ENCODE data around the gene BCL11A. TPM values are rescaled to one million over a fixed set of nuclear protein-coding genes. Genes with fewer than 3 reads are reported as not detected.

Gene BCL11A
- total RNA-seq, 2 experiments from 2014 or later, result 1.6 to 1.8 TPM

DNA sequence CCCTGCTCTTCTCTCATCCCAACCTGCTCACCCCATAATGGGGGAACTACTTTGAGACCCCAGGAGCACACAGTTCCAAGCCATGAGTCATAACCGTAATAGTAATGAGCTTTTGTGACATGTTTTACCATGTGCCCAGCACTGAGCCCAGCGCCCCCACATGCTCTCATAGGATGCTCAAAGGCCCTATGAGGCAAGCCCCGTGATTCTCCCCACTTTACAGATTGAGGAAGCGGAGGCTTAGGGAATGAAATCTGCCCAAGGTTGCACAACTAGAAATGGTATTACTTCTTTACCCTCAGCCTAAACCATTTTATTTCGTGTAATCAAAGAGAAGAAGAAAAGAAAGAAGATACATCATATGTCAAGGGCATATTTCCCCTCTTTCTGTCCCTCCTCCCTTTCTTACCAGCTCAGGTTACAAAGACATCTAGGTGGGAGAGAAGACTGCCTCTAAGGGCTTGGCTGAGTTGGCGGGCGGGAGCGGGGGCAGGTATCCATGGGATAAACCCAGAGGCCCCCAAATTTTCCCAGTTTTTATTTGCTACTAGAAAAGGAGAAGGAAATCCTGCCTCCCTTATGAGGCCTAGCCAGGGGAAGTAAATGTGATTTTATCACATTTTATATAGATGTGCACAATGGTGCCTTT lies 24.2 kb downstream of the BCL11A start:
- H3K27me3 Mint-ChIP-seq, result peaks cover 44% of the 10 kb centered on the region
- DNase-seq, result no peak
- H3K36me3 Mint-ChIP-seq, result no peaks in the 10 kb centered on the region
- H3K27ac Mint-ChIP-seq, result no peak overlapping the region
- no peak overlapping the region for H3K4me3 Mint-ChIP-seq
- no peaks in the 10 kb centered on the region for H3K9me3 Mint-ChIP-seq
- peaks cover 15% of the 10 kb centered on the region for H3K4me1 Mint-ChIP-seq

DNA sequence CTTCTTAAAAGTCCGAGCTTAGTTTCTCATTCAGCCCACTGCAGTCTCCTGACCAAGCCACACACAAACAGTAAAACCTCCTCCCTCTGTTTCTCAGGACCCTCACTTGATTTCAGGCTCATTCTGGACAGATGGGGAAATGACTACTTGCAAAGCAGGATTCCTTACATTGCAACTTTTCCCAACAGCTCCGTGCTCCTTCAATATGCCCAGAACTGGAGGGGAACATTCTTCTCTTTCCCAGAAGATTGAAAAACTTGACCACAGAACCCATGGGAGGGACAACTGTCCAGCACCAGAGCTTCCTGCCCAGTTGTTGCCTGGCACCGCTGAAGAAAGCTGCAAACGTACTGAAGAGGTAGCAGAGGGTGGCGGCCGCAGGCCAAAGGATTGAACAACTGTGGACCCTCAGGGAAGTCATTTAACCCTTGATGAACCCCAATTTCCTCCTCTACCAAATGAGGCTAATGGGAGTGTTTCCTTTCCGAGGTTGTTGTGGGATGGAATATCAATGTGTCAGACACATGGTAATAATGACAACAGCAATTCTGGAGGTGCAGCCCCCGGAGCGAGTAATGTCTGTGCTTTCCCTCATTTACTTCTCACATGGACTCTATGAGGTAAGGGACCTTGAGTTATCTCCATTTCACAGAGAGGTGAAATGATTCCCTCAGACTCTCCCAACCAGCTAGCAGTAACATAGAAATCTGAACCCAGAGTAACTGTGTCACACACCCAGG lies 25.0 kb downstream of the BCL11A start:
- H3K9me3 Mint-ChIP-seq, result no peaks in the 10 kb centered on the region
- H3K27me3 Mint-ChIP-seq, result peaks cover 42% of the 10 kb centered on the region
- no peak for DNase-seq
- no peaks in the 10 kb centered on the region for H3K36me3 Mint-ChIP-seq
- H3K27ac Mint-ChIP-seq, result no peak overlapping the region
- no peak overlapping the region for H3K4me3 Mint-ChIP-seq
- H3K4me1 Mint-ChIP-seq, result peaks cover 15% of the 10 kb centered on the region

DNA sequence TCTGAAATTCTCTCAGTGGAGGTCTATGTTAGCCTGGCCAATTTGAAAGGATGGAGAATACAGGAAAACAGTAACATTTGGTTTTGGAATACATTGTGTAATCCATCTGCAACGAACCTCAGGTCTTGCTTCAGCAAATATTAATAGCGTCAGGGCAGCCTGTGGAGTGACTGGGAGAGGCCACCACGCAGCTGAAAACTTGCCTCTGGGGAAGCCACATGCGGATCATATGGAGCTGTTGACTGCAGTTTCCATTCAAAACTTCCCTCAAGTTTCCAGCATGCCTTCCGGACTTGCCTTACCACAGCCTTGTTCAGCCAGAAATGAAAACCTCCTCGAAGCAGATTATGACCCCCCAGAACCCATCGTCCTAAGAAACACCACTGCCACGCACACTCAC lies 25.7 kb downstream of the BCL11A start:
- no peaks in the 10 kb centered on the region for H3K9me3 Mint-ChIP-seq
- H3K4me1 Mint-ChIP-seq, result peaks cover 15% of the 10 kb centered on the region
- H3K27ac Mint-ChIP-seq, result no peak overlapping the region
- H3K4me3 Mint-ChIP-seq, result no peak overlapping the region
- H3K36me3 Mint-ChIP-seq, result no peaks in the 10 kb centered on the region
- peaks cover 38% of the 10 kb centered on the region for H3K27me3 Mint-ChIP-seq
- DNase-seq, result no peak

DNA sequence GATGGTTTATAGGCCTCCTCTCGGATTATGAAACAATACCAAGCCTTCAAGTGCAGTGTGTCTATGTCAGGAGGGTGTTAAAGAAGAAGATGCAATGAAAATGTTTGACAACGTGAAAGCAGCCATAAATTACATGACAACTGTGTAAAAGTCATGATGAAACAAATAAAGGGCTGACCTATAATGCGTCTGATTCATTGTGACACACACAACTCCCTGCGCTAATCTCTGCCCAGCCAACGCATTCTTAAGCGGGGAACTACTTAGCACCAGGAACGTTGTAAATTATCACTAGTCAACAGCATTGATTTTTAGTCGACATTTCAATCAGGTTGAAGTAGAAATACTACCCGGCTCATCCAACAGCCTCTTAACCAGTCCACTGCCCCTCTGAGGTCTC lies 26.8 kb downstream of the BCL11A start:
- Mint-ChIP-seq H3K27me3 (peaks cover 28% of the 10 kb centered on the region), H3K4me1 (peaks cover 15% of the 10 kb centered on the region), H3K27ac (no peak overlapping the region), H3K9me3 (no peaks in the 10 kb centered on the region), H3K36me3 (no peaks in the 10 kb centered on the region), H3K4me3 (no peak overlapping the region)
- no peak for DNase-seq

DNA sequence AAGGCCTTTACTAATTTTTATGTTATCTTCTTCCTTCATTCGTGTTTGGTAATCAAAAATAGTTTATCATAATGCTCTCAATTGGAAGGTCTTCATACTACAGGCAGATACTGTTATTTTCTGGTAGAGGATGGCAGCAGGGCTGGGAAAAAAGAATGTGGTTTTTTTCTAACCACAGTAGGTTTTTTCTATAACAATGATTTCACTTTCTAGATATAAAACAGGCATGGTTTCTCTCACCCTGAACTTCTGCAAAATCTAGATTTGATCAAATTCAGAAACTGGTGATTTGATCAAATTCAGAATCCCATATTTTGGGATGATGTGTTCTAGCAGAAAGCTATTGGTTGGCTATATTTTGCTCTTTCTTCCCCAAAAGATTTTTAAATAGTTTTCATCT lies 27.6 kb downstream of the BCL11A start:
- H3K27me3 Mint-ChIP-seq, result peaks cover 25% of the 10 kb centered on the region
- H3K4me3 Mint-ChIP-seq, result no peak overlapping the region

DNA sequence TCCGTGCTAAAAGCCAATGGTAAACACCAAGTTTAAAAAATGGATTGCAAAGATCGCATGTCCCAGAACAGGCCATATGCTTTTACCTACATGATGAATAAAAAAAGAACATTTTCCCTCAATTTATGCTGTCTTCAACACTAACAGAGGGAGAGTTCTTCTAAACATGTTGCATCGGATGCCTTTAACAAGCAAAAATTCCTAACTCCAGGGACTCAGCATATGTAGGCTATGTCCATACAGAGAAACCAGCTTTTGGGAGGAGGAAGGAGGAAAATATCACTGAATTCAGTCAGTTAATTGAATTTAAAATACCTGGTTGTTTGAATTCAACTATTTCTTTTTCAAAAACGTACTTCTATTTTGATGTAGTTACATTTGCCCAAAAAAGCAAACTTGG lies 28.6 kb downstream of the BCL11A start:
- peaks cover 19% of the 10 kb centered on the region for H3K27me3 Mint-ChIP-seq
- DNase-seq, result no peak
- peaks cover 9% of the 10 kb centered on the region for H3K4me1 Mint-ChIP-seq
- H3K27ac Mint-ChIP-seq, result no peak overlapping the region
- no peak overlapping the region for H3K4me3 Mint-ChIP-seq
- no peaks in the 10 kb centered on the region for H3K9me3 Mint-ChIP-seq
- no peaks in the 10 kb centered on the region for H3K36me3 Mint-ChIP-seq

More for the DNA sequence above, 27.6 kb downstream of the BCL11A start:
- Mint-ChIP-seq H3K36me3 (no peaks in the 10 kb centered on the region), H3K9me3 (no peaks in the 10 kb centered on the region), H3K27ac (no peak overlapping the region), H3K4me1 (peaks cover 14% of the 10 kb centered on the region)
- no peak for DNase-seq

DNA sequence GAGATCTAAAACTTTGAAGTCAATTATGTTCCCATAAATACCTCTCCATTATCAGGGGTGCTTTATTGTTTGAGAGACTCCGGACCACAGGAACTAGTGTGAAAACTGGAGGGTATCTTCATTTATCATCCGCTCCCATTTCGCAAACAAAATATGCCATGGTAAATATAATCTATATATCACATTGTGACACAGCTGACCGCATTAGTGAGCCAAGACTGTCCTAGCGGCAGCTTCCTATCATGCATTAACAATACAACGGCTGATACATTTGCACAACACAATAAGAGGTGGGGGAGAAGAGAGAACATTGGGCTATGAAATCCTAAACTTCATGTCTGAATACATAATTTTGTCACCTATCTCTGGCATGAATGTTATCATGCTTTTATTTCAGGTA lies 29.5 kb downstream of the BCL11A start:
- peaks cover 9% of the 10 kb centered on the region for H3K4me1 Mint-ChIP-seq
- no peak overlapping the region for H3K27ac Mint-ChIP-seq
- peaks cover 12% of the 10 kb centered on the region for H3K27me3 Mint-ChIP-seq
- no peaks in the 10 kb centered on the region for H3K36me3 Mint-ChIP-seq
- no peak for DNase-seq
- H3K4me3 Mint-ChIP-seq, result no peak overlapping the region
- no peaks in the 10 kb centered on the region for H3K9me3 Mint-ChIP-seq

DNA sequence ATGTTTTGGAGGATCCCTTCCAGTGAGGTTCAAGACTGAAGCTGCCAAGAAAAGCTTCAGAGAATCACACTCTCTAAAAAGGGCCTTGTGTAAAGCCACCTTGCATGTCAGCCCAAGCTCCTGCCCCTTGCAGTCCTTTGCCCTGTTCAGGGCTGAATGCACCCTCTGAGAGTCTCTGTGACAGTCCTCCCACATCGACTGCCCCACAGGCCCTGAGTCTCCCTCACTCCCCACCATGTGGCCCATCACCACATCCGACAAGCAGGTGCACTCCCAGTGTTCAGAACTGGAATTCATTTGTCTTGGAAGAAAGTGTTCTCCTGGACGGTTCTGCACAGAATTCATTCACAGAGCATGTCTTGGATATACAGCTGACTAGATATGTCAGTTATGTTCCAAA lies 31.0 kb downstream of the BCL11A start:
- no peak for DNase-seq
- Mint-ChIP-seq H3K9me3 (no peaks in the 10 kb centered on the region), H3K27ac (no peak overlapping the region), H3K4me1 (peaks cover 9% of the 10 kb centered on the region), H3K27me3 (peaks cover 8% of the 10 kb centered on the region), H3K4me3 (no peak overlapping the region), H3K36me3 (no peaks in the 10 kb centered on the region)

DNA sequence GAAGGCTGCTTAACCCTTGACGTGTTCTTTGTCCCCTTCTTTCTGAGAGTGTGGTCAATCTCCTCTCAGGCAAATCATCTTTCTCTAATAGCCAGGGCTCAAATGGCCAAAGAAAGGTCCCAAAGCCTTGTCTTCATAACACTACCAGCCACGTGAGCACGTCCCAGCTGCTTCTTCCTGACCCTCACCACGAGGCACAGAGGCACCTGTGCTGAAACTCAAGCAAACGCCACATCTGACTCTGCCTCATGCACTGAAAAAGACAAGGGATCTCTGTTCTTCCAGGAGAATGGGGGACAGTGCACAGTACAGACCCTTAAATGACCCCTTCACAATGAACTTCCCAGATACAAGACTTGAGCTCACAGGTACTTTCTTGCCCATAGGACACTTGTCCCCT lies 31.8 kb downstream of the BCL11A start:
- DNase-seq, result no peak
- Mint-ChIP-seq H3K4me1 (peaks cover 12% of the 10 kb centered on the region), H3K4me3 (no peak overlapping the region), H3K36me3 (no peaks in the 10 kb centered on the region), H3K27me3 (peaks cover 11% of the 10 kb centered on the region), H3K9me3 (no peaks in the 10 kb centered on the region), H3K27ac (no peak overlapping the region)

DNA sequence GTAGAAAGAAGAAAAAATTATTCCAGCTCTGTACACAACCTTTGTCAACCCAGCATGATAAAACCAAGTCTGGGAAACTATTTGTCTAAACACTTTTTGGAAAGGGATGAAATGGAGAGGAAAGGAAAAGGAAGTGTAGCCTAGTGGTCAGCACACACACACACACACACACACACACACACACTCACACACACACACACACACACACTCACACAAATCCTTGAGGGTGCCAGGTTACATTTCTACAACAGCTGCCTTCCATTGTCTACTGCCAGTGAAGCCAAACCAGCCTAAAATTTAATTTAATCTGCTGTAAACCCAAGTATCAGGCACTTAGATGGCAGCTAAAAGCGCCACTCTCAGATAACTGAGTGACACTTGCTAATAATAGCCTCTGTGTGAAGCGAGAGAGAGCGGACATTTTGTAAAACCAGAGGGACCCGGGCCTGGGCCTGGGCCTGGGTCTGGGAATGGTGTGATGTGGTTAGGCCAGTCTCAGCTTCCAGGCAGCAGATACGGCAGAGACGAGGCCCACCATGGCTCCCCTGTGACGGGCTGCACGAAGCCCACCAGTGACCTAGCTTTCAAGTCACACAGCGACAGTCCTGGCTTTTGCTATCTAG lies 32.4 kb downstream of the BCL11A start:
- Mint-ChIP-seq H3K9me3 (no peaks in the 10 kb centered on the region), H3K4me3 (no peak overlapping the region), H3K4me1 (peaks cover 16% of the 10 kb centered on the region), H3K27me3 (peaks cover 16% of the 10 kb centered on the region), H3K27ac (no peak overlapping the region), H3K36me3 (no peaks in the 10 kb centered on the region)
- DNase-seq, result no peak

DNA sequence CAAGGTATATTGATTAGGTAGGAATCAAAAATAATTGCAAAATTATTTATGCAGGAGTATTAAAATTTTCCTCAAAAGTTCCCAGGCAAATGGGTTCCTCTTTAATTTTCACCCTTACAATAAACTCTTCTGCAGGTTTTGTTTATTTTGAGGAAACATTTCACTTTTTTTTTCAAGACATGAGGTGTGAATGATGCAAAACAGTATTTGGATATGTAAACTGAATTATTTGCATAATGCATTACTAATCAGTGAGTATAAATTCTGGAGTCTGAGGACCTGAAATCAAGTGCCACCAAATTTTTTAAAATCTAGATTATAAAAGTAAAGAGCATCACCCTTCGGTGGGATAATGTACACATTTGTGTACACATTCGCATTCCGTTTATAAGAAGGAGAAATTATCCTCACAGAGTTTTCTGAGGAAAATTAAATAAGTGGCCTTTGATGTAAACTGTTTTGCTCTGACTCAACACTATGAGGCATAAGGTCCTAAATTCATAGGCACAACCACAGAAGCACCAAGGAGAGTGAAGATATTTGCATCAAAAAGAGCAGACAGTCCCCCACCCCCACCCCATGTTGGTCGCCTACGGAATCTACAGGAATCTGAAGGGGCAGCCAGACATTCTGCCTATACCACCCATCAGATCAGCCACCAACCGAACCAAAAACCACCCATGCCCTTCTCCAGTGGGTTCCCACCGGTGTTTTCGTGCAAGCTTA lies 33.1 kb downstream of the BCL11A start:
- Mint-ChIP-seq H3K4me1 (peaks cover 16% of the 10 kb centered on the region), H3K27ac (no peak overlapping the region), H3K27me3 (peaks cover 18% of the 10 kb centered on the region), H3K9me3 (no peaks in the 10 kb centered on the region), H3K4me3 (no peak overlapping the region), H3K36me3 (no peaks in the 10 kb centered on the region)
- DNase-seq, result no peak

DNA sequence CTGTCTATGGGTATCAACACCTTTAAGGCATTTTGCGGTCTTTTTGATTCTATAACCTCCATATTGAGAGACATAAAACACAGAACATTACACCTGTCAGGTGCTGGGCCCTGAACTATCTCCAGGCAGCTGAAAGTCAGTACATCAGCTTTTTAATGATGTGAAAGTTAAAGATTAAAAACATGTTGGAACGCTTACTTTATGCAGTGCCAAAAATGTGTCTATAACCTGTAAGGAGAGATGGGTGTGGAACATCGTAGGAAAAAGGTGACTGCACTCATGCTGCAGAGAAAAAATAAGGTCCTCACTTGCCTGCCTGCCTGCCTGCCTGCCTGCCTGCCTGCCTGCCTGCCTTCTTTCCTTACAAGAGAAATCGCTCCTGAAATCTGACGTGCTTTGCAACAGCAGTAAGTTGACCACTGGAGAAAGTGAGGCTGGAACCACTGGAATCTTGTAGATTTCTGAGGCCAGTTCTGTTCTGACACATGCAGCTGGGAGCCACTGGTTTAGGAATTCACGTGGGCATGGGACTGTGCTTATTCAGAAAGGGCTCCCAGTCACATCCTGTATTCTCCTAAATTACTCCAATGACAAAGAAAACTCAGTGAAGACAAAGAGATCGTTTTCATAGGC lies 34.1 kb downstream of the BCL11A start:
- H3K27me3 Mint-ChIP-seq, result peaks cover 19% of the 10 kb centered on the region
- H3K4me1 Mint-ChIP-seq, result peaks cover 17% of the 10 kb centered on the region
- H3K4me3 Mint-ChIP-seq, result no peak overlapping the region
- no peak overlapping the region for H3K27ac Mint-ChIP-seq
- no peaks in the 10 kb centered on the region for H3K9me3 Mint-ChIP-seq
- DNase-seq, result no peak
- no peaks in the 10 kb centered on the region for H3K36me3 Mint-ChIP-seq

DNA sequence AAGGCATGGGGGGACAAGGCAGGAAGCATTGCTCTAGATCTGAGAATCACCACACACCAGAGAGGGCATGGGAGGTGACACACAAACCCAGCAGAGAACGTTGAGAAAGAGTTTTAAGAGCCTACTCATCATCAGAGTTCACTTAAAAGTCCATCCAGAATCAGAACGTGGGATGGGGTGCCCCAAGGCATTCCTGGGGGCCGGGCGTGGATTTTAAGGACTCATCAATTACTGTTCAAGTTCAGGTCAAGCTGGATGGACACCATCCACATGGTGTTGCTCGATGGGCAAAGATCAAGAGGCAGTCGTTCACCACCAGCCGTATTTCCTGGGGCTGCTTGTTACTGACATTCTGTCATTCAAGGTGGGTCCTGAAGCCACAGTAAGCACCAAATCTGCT lies 34.9 kb downstream of the BCL11A start:
- no peaks in the 10 kb centered on the region for H3K9me3 Mint-ChIP-seq
- no peak for DNase-seq
- no peak overlapping the region for H3K4me3 Mint-ChIP-seq
- H3K27ac Mint-ChIP-seq, result no peak overlapping the region
- H3K36me3 Mint-ChIP-seq, result no peaks in the 10 kb centered on the region
- H3K4me1 Mint-ChIP-seq, result peaks cover 17% of the 10 kb centered on the region
- H3K27me3 Mint-ChIP-seq, result peaks cover 17% of the 10 kb centered on the region

DNA sequence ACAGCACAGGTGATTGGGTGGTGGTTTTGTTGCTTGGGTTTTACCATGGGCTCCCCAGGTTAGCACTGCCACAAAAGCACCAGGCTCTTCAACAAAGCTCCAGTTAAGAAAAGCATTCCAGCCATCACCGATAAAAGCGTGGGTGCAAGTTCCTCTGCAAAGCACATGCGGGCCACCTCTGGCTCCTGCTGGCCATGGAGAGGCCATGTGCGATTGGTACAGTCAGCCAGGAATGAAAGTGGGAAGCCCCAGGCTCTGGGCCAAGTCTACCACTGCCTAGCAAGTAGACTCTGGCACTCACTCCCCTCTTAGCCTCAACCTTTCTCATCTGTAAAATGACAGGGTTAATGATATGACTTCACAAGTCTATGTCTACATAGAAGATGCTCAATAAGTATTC lies 36.0 kb downstream of the BCL11A start:
- DNase-seq, result no peak
- Mint-ChIP-seq H3K36me3 (no peaks in the 10 kb centered on the region), H3K4me3 (no peak overlapping the region), H3K27ac (no peak overlapping the region), H3K9me3 (no peaks in the 10 kb centered on the region), H3K4me1 (peaks cover 17% of the 10 kb centered on the region), H3K27me3 (peaks cover 20% of the 10 kb centered on the region)

DNA sequence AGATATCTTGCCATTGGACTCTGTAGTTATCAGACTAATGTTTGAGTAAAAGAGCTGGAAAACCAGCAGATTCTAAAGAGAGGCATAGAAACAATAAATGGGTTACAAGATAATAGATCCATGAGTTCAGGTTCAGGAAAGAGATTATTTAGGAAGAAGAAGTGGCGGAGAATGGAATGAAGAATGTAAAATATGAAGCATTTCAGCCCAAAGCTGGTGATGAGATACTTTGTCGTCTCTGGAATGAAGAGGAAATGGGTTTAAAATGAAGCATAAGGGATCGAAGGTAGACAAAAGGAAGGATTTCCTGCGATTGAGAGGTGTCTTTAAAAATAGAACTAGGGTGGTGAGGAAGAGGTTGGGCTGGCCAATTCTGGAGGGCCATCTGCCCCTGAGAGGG lies 36.6 kb downstream of the BCL11A start:
- Mint-ChIP-seq H3K36me3 (no peaks in the 10 kb centered on the region), H3K4me3 (no peak overlapping the region), H3K27me3 (peaks cover 20% of the 10 kb centered on the region), H3K27ac (no peak overlapping the region), H3K9me3 (no peaks in the 10 kb centered on the region), H3K4me1 (peaks cover 17% of the 10 kb centered on the region)
- DNase-seq, result no peak

Data from activated naive CD8-positive, alpha-beta T cell treated with anti-CD3 and anti-CD28 coated beads for 36 hours (primary cell).